Endothelial cell of umbilical vein (primary cell): ENCODE measurements around the gene C1QTNF8. TPM values are rescaled to one million over a fixed set of nuclear protein-coding genes. Genes with fewer than 3 reads are reported as not detected.

ENCODE experiments used
- BruUV-seq: library from RNA; stranded (reverse); fragments of 400-500 nt; replicated peaks from 2 replicates; lab custom pipeline; 2021; lab: Mats Ljungman, UMichigan
- CTCF ChIA-PET: fragments of 300-600, 350-600 bp; sonication (Branson Sonifier 250); formaldehyde crosslinking; loops from one replicate; lab custom pipeline; 2021; ENCODE audit warnings: antibody characterized with exemption, inconsistent platforms; lab: Charles Lee
- POLR2A ChIA-PET: fragments of 300-600, 350-600 bp; sonication (Branson Sonifier 250); formaldehyde crosslinking; loops from one replicate; lab custom pipeline; 2021; ENCODE audit warnings: antibody characterized with exemption, inconsistent platforms; lab: Charles Lee
- DNase-seq: peaks from one replicate; pipeline ENCODE4 v3.0.0-alpha.2; 2011; ENCODE audit warnings: low read depth, low spot score
- FAIRE-seq: peaks from 2 replicates; lab custom pipeline; 2011; peaks lifted over from hg19 to GRCh38; lab: Jason Lieb, UNC
- H2AFZ ChIP-seq: 2 replicates; pipeline ENCODE4 v1.6.0; 2012; ENCODE audit warnings: low read depth, low read length, control low read depth, inconsistent platforms
- H3K27ac ChIP-seq: 2 replicates; pipeline ENCODE4 v1.5.1; 2011; ENCODE audit warnings: low read depth, mild to moderate bottlenecking, control low read depth, low read length, moderate library complexity; ENCODE audit not compliant: insufficient read depth
- H3K27me3 ChIP-seq, 2 experiments: 2 replicates each; pipeline versions ENCODE4 v1.6.0 to v1.6.1; 2011; ENCODE audit warnings: low read length in 2 of 2, mixed read lengths in 1 of 2; ENCODE audit not compliant: control insufficient read depth in 2 of 2, insufficient read depth in 2 of 2
- H3K36me3 ChIP-seq, 2 experiments: 2 replicates in 1 of 2; 3 replicates in 1 of 2; pipeline ENCODE4 v1.5.1; 2011; ENCODE audit warnings: low read length in 2 of 2, mild to moderate bottlenecking in 1 of 2, moderate library complexity in 1 of 2; ENCODE audit not compliant: control insufficient read depth in 2 of 2, insufficient read depth in 2 of 2; ENCODE audit errors: extremely low read depth in 1 of 2
- H3K4me1 ChIP-seq: 3 replicates; pipeline ENCODE4 v1.5.1; 2011; ENCODE audit warnings: mild to moderate bottlenecking, low read length; ENCODE audit not compliant: control insufficient read depth, insufficient read depth; ENCODE audit errors: extremely low read depth
- H3K4me2 ChIP-seq: 2 replicates; pipeline ENCODE4 v1.6.1; 2011; ENCODE audit warnings: low read length, control low read depth, mixed read lengths; ENCODE audit not compliant: insufficient read depth
- H3K4me3 ChIP-seq, 3 experiments: fragments of 200-600 bp in 1 of 3; sonication (generic), shearing (Covaris generic) in 1 of 3; replicated peaks in 1 of 3; 2 replicates each; pipeline ENCODE4 v1.5.1; 2011 to 2016; ENCODE audit warnings: control low read depth in 3 of 3, low read length in 3 of 3, mild to moderate bottlenecking in 2 of 3, inconsistent platforms in 1 of 3, low read depth in 1 of 3, moderate library complexity in 1 of 3; ENCODE audit not compliant: insufficient read depth in 1 of 3
- H3K79me2 ChIP-seq: 2 replicates; pipeline ENCODE4 v1.6.0; 2012; ENCODE audit warnings: low read length, inconsistent platforms; ENCODE audit not compliant: control insufficient read depth, insufficient read depth
- H3K9ac ChIP-seq: replicated peaks from 2 replicates; pipeline ENCODE3; 2011; ENCODE audit warnings: low read length, control low read depth; ENCODE audit not compliant: insufficient read depth; ENCODE audit errors: extremely low read depth
- H3K9me1 ChIP-seq: replicated peaks from 3 replicates; pipeline ENCODE4 v1.6.0; 2011; ENCODE audit warnings: mild to moderate bottlenecking, low read length; ENCODE audit not compliant: control insufficient read depth, insufficient read depth; ENCODE audit errors: extremely low read depth
- H3K9me3 ChIP-seq: replicated peaks from 2 replicates; pipeline ENCODE4 v1.5.1; 2012; ENCODE audit warnings: low read length, inconsistent platforms; ENCODE audit not compliant: control insufficient read depth, insufficient read depth
- H4K20me1 ChIP-seq: replicated peaks from 2 replicates; pipeline ENCODE3; 2011; ENCODE audit warnings: mild to moderate bottlenecking, low read length; ENCODE audit not compliant: control insufficient read depth, insufficient read depth; ENCODE audit errors: extremely low read depth
- EZH2 ChIP-seq: IDR thresholded peaks from 2 replicates; pipeline ENCODE4 v1.6.1; 2012; ENCODE audit warnings: borderline replicate concordance, low read depth, mild to moderate bottlenecking, moderate library complexity, low read length, inconsistent platforms; ENCODE audit not compliant: severe bottlenecking
- FOS ChIP-seq: IDR thresholded peaks from 2 replicates; pipeline ENCODE4 v1.6.1; 2011; ENCODE audit warnings: mild to moderate bottlenecking, low read length, moderate library complexity, borderline replicate concordance; ENCODE audit not compliant: insufficient read depth
- GATA2 ChIP-seq: IDR thresholded peaks from 2 replicates; pipeline ENCODE4 v1.7.0; 2011; ENCODE audit warnings: low read depth, mild to moderate bottlenecking, moderate library complexity, mixed read lengths, low read length; ENCODE audit not compliant: insufficient read length, insufficient read depth
- JUN ChIP-seq: IDR thresholded peaks from 2 replicates; pipeline ENCODE4 v1.6.1; 2011; ENCODE audit warnings: borderline replicate concordance, low read depth; ENCODE audit not compliant: insufficient read length, insufficient read depth
- MYC ChIP-seq: IDR thresholded peaks from one replicate; pipeline ENCODE4 v1.6.1; 2011; ENCODE audit warnings: mild to moderate bottlenecking, low read depth, low read length
- POLR2A ChIP-seq: IDR thresholded peaks from 2 replicates; pipeline ENCODE4 v1.6.1; 2012; ENCODE audit warnings: low read depth, mild to moderate bottlenecking, control low read depth, low read length
- POLR2AphosphoS5 ChIP-seq: IDR thresholded peaks from 2 replicates; pipeline ENCODE4 v1.6.1; 2012; ENCODE audit warnings: low read depth, mild to moderate bottlenecking, control low read depth, low read length, moderate library complexity; ENCODE audit not compliant: insufficient read depth
- dilution Hi-C: fragments of 300-500 bp; cut with MboI; formaldehyde crosslinking; loops from one replicate; pipeline ENCODE4 v1.15.0; 2019; ENCODE audit warnings: low sequenced_read_pairs; ENCODE audit not compliant: extremely low pct_ligation_motif_present
- intact Hi-C: fragments of 100-400 bp; cut with micrococcal nuclease; formaldehyde crosslinking; loops from one replicate; pipeline ENCODE4 v1.10.0; 2022
- polyA plus RNA-seq, 4 experiments: library from polyadenylated mRNA; depleted of rRNA in 3 of 4; stranded (reverse) in 3 of 4; unstranded in 1 of 4; fragments of >200 nt; gene quantifications; 2 replicates each; pipeline versions ENCODE4 v1.2.1 to v1.2.3, GENCODE V29; 2011 to 2012; ENCODE audit warnings: missing spikeins in 1 of 4
- total RNA-seq: library from RNA; stranded (reverse); gene quantifications from 2 replicates; pipeline ENCODE4 v1.2.3, GENCODE V29; 2021
- TF ChIP-seq, protein P1 (sequence below): IDR thresholded peaks from 2 replicates; pipeline ENCODE4 v1.6.1; 2011; ENCODE audit not compliant: insufficient read depth, insufficient read length
- TF ChIP-seq, protein P2 (sequence below), 2 donors: IDR thresholded peaks; 1 replicate in 1 of 2; 2 replicates in 1 of 2; pipeline ENCODE4 v1.5.1; 2011; ENCODE audit warnings: low read length in 2 of 2, mild to moderate bottlenecking in 2 of 2, moderate library complexity in 2 of 2, control low read depth in 1 of 2, inconsistent platforms in 1 of 2, low read depth in 1 of 2; ENCODE audit not compliant: insufficient read depth in 1 of 2; ENCODE audit errors: extremely low read depth in 1 of 2

The C1QTNF8 gene
- total and polyA plus RNA-seq, 2 donors (not counting 3 experiments of a cell fraction or from before 2014, with no cell fraction given) = not detected

DNA sequence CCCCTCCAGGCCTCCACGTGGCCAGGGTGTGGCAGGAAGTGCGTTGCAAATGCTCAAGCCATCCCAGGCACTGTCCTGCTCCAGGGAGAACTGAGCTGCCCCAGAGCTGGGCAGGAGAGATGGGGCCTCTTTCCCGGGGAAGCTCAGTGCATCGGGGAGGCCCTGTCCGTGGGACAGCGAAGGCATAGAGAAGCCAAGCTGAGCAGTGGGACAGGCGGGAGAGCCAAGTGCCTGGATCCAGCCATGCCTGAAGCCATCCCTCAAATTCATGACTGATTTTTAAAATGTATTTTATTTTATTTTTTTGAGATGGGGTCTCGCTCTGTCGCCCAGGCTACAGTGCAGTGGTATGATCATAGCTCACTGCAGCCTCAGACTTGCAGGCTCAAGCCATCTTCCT, 48.9 kb downstream of the C1QTNF8 start:
- Histone ChIP-seq H3K36me3 (no peaks in the 10 kb centered on the region), H3K27me3 (no peaks in the 10 kb centered on the region), H3K4me3 (no peak overlapping the region), H3K4me2 (no peak overlapping the region), H2AFZ (no peak overlapping the region), H3K9me3 (no peaks in the 10 kb centered on the region), H3K9me1 (no peaks in the 10 kb centered on the region), H3K27ac (no peak overlapping the region), H4K20me1 (no peaks in the 10 kb centered on the region), H3K79me2 (no peaks in the 10 kb centered on the region), H3K9ac (no peak overlapping the region), H3K4me1 (no peaks in the 10 kb centered on the region)
- no peak for DNase-seq
- CTCF ChIA-PET = interaction anchor here (2.8 kb wide), 1 partner anchor 10 kb away, joined by 20 read pairs; no protein-coding TSS in a partner anchor
- TF ChIP-seq MYC (no peak), EZH2 (no peak)
- intact Hi-C loops (no loop called here), dilution Hi-C loops (no loop called here)
- POLR2A ChIA-PET = no interaction called here
- no TSS peak for BruUV-seq
- no peak for FAIRE-seq

DNA sequence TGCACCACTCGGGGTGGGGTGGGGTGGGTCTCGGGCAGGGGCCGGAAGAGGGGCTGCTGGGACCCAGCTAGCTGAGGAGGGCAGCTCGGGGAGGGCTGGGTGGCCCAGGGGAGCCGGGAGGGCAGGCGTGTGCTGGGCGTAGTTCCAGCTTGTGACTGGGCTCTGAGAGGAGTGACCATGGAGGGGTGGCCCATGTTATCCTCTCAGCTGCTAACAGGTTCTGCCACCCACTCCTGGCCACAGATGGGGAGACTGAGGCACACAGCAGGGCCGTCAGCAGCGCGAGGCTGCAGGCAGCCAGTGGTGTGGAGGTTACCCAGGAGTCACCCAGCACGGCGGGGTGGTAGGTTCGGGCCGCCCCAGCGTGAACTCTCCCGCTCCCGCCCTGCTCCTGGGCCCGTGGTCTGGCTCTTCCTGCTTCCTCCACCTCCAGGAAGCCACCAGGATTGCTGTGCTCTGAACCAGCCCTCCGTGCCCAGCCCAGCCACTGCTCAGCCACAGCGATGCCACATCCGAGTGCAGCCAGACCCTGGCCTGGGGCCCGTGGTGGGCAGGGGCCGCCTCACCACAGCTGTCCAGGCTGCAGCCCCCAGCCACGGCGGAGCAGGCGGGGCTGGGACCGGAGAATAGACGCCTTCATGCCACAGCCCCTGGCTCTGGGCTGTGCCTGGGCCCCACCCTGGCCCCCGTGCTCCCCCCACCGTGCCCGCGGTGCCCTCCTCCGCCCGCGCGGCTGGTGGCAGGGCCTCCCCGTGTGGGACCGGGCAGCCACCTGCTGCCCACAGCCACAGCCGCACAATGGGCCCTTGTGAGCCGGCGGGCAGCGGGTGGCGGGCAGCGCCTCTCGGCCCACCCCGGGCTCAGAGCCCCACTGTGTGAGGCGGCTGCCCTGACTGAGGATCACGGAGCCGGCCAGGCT, 49.8 kb downstream of the C1QTNF8 start:
- no TSS peak for BruUV-seq
- CTCF ChIA-PET = interaction anchor here (0.8 to 2.8 kb wide), 3 partner anchors 10 to 11 kb away, joined by 3 to 20 read pairs (median 12); no protein-coding TSS in a partner anchor
- POLR2A ChIA-PET = no interaction called here

More for the DNA sequence above, 49.8 kb downstream of the C1QTNF8 start:
- dilution Hi-C loops (no loop called here), intact Hi-C loops (no loop called here)
- no peaks in the 10 kb centered on the region for H4K20me1 ChIP-seq
- no peak overlapping the region for H2AFZ ChIP-seq
- H3K4me3 ChIP-seq = no peak overlapping the region
- DNase-seq = no peak
- H3K9me1 ChIP-seq = no peaks in the 10 kb centered on the region
- no peak overlapping the region for H3K27ac ChIP-seq
- H3K9ac ChIP-seq = no peak overlapping the region
- no peaks in the 10 kb centered on the region for H3K79me2 ChIP-seq
- no peaks in the 10 kb centered on the region for H3K4me1 ChIP-seq
- no peaks in the 10 kb centered on the region for H3K9me3 ChIP-seq
- no peaks in the 10 kb centered on the region for H3K36me3 ChIP-seq
- H3K4me2 ChIP-seq = no peak overlapping the region
- TF ChIP-seq POLR2A = no peak
- TF ChIP-seq FOS = no peak
- no peak for TF ChIP-seq EZH2
- no peak for TF ChIP-seq POLR2AphosphoS5
- TF ChIP-seq, protein P1, sequence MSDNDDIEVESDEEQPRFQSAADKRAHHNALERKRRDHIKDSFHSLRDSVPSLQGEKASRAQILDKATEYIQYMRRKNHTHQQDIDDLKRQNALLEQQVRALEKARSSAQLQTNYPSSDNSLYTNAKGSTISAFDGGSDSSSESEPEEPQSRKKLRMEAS = no peak
- TF ChIP-seq GATA2 = no peak
- TF ChIP-seq MYC = no peak
- TF ChIP-seq, protein P2, sequence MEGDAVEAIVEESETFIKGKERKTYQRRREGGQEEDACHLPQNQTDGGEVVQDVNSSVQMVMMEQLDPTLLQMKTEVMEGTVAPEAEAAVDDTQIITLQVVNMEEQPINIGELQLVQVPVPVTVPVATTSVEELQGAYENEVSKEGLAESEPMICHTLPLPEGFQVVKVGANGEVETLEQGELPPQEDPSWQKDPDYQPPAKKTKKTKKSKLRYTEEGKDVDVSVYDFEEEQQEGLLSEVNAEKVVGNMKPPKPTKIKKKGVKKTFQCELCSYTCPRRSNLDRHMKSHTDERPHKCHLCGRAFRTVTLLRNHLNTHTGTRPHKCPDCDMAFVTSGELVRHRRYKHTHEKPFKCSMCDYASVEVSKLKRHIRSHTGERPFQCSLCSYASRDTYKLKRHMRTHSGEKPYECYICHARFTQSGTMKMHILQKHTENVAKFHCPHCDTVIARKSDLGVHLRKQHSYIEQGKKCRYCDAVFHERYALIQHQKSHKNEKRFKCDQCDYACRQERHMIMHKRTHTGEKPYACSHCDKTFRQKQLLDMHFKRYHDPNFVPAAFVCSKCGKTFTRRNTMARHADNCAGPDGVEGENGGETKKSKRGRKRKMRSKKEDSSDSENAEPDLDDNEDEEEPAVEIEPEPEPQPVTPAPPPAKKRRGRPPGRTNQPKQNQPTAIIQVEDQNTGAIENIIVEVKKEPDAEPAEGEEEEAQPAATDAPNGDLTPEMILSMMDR (IDR thresholded peaks at IDR 0.05; ENCODE audit: extremely low read depth in 1 of 2, insufficient read depth in 1 of 2, low read depth in 1 of 2, low read length in 2 of 2) = no peak
- TF ChIP-seq JUN = no peak
- no peaks in the 10 kb centered on the region for H3K27me3 ChIP-seq
- FAIRE-seq = no peak
